ENCODE measurements around the gene RUSC1. TPM values are rescaled to one million over a fixed set of nuclear protein-coding genes. Genes with fewer than 3 reads are reported as not detected.
"Not testable (repeated sequence)": the region's sequence is repeated elsewhere in the genome, so short reads cannot be mapped to it uniquely, and the experiment has no call there.

RUSC1 gene
- total and polyA plus RNA-seq, 2 experiments from 2014 or later = 30.4 to 31.9 TPM

- Histone ChIP-seq H4K20me1 (ENCODE audit: insufficient read depth) (no peaks in the 10 kb centered on the region), H3K9me2 (ENCODE audit: insufficient read depth) (no peaks in the 10 kb centered on the region), H3K36me3 (ENCODE audit: low read depth) (peaks cover 10% of the 10 kb centered on the region), H3K79me2 (ENCODE audit: insufficient read depth) (peaks cover 44% of the 10 kb centered on the region), H2AFZ (no peak overlapping the region), H3K4me1 (ENCODE audit: insufficient read depth) (peaks cover 7% of the 10 kb centered on the region), H3K27ac (no peak overlapping the region), H3F3A (ENCODE audit: insufficient read depth) (peaks cover 4% of the 10 kb centered on the region), H3K9ac (no peak overlapping the region), H3K9me3 (ENCODE audit: low read depth) (no peaks in the 10 kb centered on the region), H3K4me3 (no peak overlapping the region), H3K4me2 (ENCODE audit: unreplicated experiment) (no peak overlapping the region), H3K27me3 (replicated peaks; ENCODE audit: insufficient read depth) (no peaks in the 10 kb centered on the region)
- DNase-seq = no peak
- no peak for TF ChIP-seq EZH2phosphoT487 (IDR thresholded peaks at IDR 0.05; ENCODE audit: insufficient read depth, low read depth)
- no peak for TF ChIP-seq EZH2 (IDR thresholded peaks at IDR 0.05; ENCODE audit: insufficient read depth, poor library complexity, severe bottlenecking)
- in situ Hi-C loops (cut with MboI) = no loop called here
- 87 to 88% methylated on average over 5 to 7 of the region's 7 CpGs for WGBS, 2 experiments (ENCODE audit: low coverage in 1 of 2, low lambda C conversion rate in 2 of 2, missing lambda C conversion rate in 2 of 2)
These were observed 5.9 kb downstream of the RUSC1 start for GRCh38 chr1:155326631-155327037.

- H3F3A ChIP-seq (ENCODE audit: insufficient read depth) = no peaks in the 10 kb centered on the region
- H3K9ac ChIP-seq = no peak overlapping the region
- no peaks in the 10 kb centered on the region for H3K27me3 ChIP-seq (replicated peaks; ENCODE audit: insufficient read depth)
- H2AFZ ChIP-seq = no peak overlapping the region
- DNase-seq = no peak
- H3K36me3 ChIP-seq (ENCODE audit: low read depth) = peaks cover 10% of the 10 kb centered on the region
- TF ChIP-seq EZH2 (IDR thresholded peaks at IDR 0.05; ENCODE audit: insufficient read depth, poor library complexity, severe bottlenecking) (no peak), EZH2phosphoT487 (IDR thresholded peaks at IDR 0.05; ENCODE audit: insufficient read depth, low read depth) (no peak)
- in situ Hi-C loops (cut with MboI) = no loop called here
- no peak overlapping the region for H3K4me2 ChIP-seq (ENCODE audit: unreplicated experiment)
- no peak overlapping the region for H3K27ac ChIP-seq
- no peaks in the 10 kb centered on the region for H4K20me1 ChIP-seq (ENCODE audit: insufficient read depth)
- H3K9me2 ChIP-seq (ENCODE audit: insufficient read depth) = no peaks in the 10 kb centered on the region
- 70 to 71% methylated on average over 4 of the region's 4 CpGs for WGBS, 2 experiments (ENCODE audit: low coverage in 1 of 2, low lambda C conversion rate in 2 of 2, missing lambda C conversion rate in 2 of 2)
- H3K9me3 ChIP-seq (ENCODE audit: low read depth) = no peaks in the 10 kb centered on the region
- no peak overlapping the region for H3K4me3 ChIP-seq
- H3K79me2 ChIP-seq (ENCODE audit: insufficient read depth) = peaks cover 41% of the 10 kb centered on the region
- H3K4me1 ChIP-seq (ENCODE audit: insufficient read depth) = no peaks in the 10 kb centered on the region
These were observed 7.3 kb downstream of the RUSC1 start for GRCh38 chr1:155327981-155328380.

GRCh38 chr1:155328856-155329255, 8.2 kb downstream of the RUSC1 start:
- H4K20me1 ChIP-seq (ENCODE audit: insufficient read depth); H3K4me3 ChIP-seq; H3K9me3 ChIP-seq (ENCODE audit: low read depth); H3K36me3 ChIP-seq (ENCODE audit: low read depth); H3K27me3 ChIP-seq (replicated peaks; ENCODE audit: insufficient read depth); H3K9ac ChIP-seq; DNase-seq; H3K4me1 ChIP-seq (ENCODE audit: insufficient read depth); H3K4me2 ChIP-seq (ENCODE audit: unreplicated experiment); H2AFZ ChIP-seq; H3K27ac ChIP-seq; H3F3A ChIP-seq (ENCODE audit: insufficient read depth); in situ Hi-C loops (cut with MboI); H3K9me2 ChIP-seq (ENCODE audit: insufficient read depth): not testable (repeated sequence)
- WGBS, 2 experiments (ENCODE audit: low coverage in 1 of 2, low lambda C conversion rate in 2 of 2, missing lambda C conversion rate in 2 of 2) = 78 to 79% methylated on average over 7 of the region's 7 CpGs
- H3K79me2 ChIP-seq (ENCODE audit: insufficient read depth) = peaks cover 41% of the 10 kb centered on the region

- H3K9ac ChIP-seq = no peak overlapping the region
- no peak for TF ChIP-seq EZH2phosphoT487 (IDR thresholded peaks at IDR 0.05; ENCODE audit: insufficient read depth, low read depth)
- in situ Hi-C loops (cut with MboI) = no loop called here
- no peak overlapping the region for H2AFZ ChIP-seq
- H3K27ac ChIP-seq = no peak overlapping the region
- WGBS, 2 experiments (ENCODE audit: low coverage in 1 of 2, low lambda C conversion rate in 2 of 2, missing lambda C conversion rate in 2 of 2) = 90 to 95% methylated on average over 11 of the region's 11 CpGs
- no peaks in the 10 kb centered on the region; the same call in 1 of the 2 replicates for H3F3A ChIP-seq (ENCODE audit: insufficient read depth)
- H3K4me2 ChIP-seq (ENCODE audit: unreplicated experiment) = no peak overlapping the region
- H3K79me2 ChIP-seq (ENCODE audit: insufficient read depth) = peaks cover 34% of the 10 kb centered on the region
- H3K27me3 ChIP-seq (replicated peaks; ENCODE audit: insufficient read depth) = no peaks in the 10 kb centered on the region
- H3K4me1 ChIP-seq (ENCODE audit: insufficient read depth) = no peaks in the 10 kb centered on the region
- no peaks in the 10 kb centered on the region for H4K20me1 ChIP-seq (ENCODE audit: insufficient read depth)
- no peaks in the 10 kb centered on the region for H3K9me3 ChIP-seq (ENCODE audit: low read depth)
- H3K36me3 ChIP-seq (ENCODE audit: low read depth) = peaks cover 10% of the 10 kb centered on the region
- no peaks in the 10 kb centered on the region for H3K9me2 ChIP-seq (ENCODE audit: insufficient read depth)
- no peak overlapping the region for H3K4me3 ChIP-seq
- DNase-seq = no peak
These were observed 9.4 kb downstream of the RUSC1 start for GRCh38 chr1:155329980-155330598.

GRCh38 chr1:155334962-155335361, 14.3 kb downstream of the RUSC1 start:
- Histone ChIP-seq H3F3A (ENCODE audit: insufficient read depth) (peaks cover 6% of the 10 kb centered on the region; the same call in 1 of the 2 replicates), H3K79me2 (ENCODE audit: insufficient read depth) (no peaks in the 10 kb centered on the region), H3K4me2 (ENCODE audit: unreplicated experiment) (no peak overlapping the region), H3K36me3 (ENCODE audit: low read depth) (peaks cover 28% of the 10 kb centered on the region), H3K4me3 (no peak overlapping the region), H2AFZ (no peak overlapping the region), H3K9ac (no peak overlapping the region), H3K9me3 (ENCODE audit: low read depth) (no peaks in the 10 kb centered on the region), H3K9me2 (ENCODE audit: insufficient read depth) (no peaks in the 10 kb centered on the region), H4K20me1 (ENCODE audit: insufficient read depth) (no peaks in the 10 kb centered on the region), H3K27ac (no peak overlapping the region), H3K4me1 (ENCODE audit: insufficient read depth) (no peaks in the 10 kb centered on the region), H3K27me3 (replicated peaks; ENCODE audit: insufficient read depth) (no peaks in the 10 kb centered on the region)
- peak; percentile 23 for DNase-seq
- 19 to 29% methylated on average over 1 of the region's 1 CpG for WGBS, 2 experiments (ENCODE audit: low coverage in 1 of 2, low lambda C conversion rate in 2 of 2, missing lambda C conversion rate in 2 of 2)
- TF ChIP-seq EZH2 (IDR thresholded peaks at IDR 0.05; ENCODE audit: insufficient read depth, poor library complexity, severe bottlenecking) (no peak), EZH2phosphoT487 (IDR thresholded peaks at IDR 0.05; ENCODE audit: insufficient read depth, low read depth) (no peak)
- in situ Hi-C loops (cut with MboI) = no loop called here
